GM18868 (cell line): ENCODE results near the gene PDXDC1.
"Not testable (repeated sequence)": the region's sequence is repeated elsewhere in the genome, so short reads cannot be mapped to it uniquely, and the experiment has no call there.

ENCODE experiments used
- ATAC-seq: cut with Tn5 transposase; IDR thresholded peaks from one replicate; pipeline ENCODE4 v1.9.1; 2021; ENCODE audit warnings: mild to moderate bottlenecking, moderate library complexity; ENCODE audit not compliant: unreplicated experiment

PDXDC1 gene

GRCh38 chr16:15130256-15130932 is 155.6 kb downstream of the PDXDC1 start:
- not testable (repeated sequence) for ATAC-seq

GRCh38 chr16:15130943-15131700 is 156.3 kb downstream of the PDXDC1 start:
- not testable (repeated sequence) for ATAC-seq

- ATAC-seq, result not testable (repeated sequence)
Observed at GRCh38 chr16:15132719-15133428, 158.0 kb downstream of the PDXDC1 start.

- not testable (repeated sequence) for ATAC-seq
Observed at GRCh38 chr16:15133554-15133953, 158.7 kb downstream of the PDXDC1 start.

GRCh38 chr16:15134752-15135482 is 160.1 kb downstream of the PDXDC1 start:
- ATAC-seq, result not testable (repeated sequence)

- not testable (repeated sequence) for ATAC-seq
Observed at GRCh38 chr16:15135483-15136360, 160.9 kb downstream of the PDXDC1 start.

GRCh38 chr16:15137514-15137913 is 162.7 kb downstream of the PDXDC1 start:
- not testable (repeated sequence) for ATAC-seq

GRCh38 chr16:15140444-15141365 is 165.9 kb downstream of the PDXDC1 start:
- not testable (repeated sequence) for ATAC-seq

GRCh38 chr16:15141586-15141985 is 166.8 kb downstream of the PDXDC1 start:
- no peak for ATAC-seq

GRCh38 chr16:15142107-15142890 is 167.5 kb downstream of the PDXDC1 start:
- ATAC-seq, result not testable (repeated sequence)

- ATAC-seq, result not testable (repeated sequence)
Observed at GRCh38 chr16:15142891-15143600, 168.2 kb downstream of the PDXDC1 start.

GRCh38 chr16:15143601-15144091 is 168.8 kb downstream of the PDXDC1 start:
- ATAC-seq, result not testable (repeated sequence)

GRCh38 chr16:15144092-15144631 is 169.3 kb downstream of the PDXDC1 start:
- not testable (repeated sequence) for ATAC-seq

GRCh38 chr16:15144781-15145417 is 170.1 kb downstream of the PDXDC1 start:
- not testable (repeated sequence) for ATAC-seq

- not testable (repeated sequence) for ATAC-seq
Observed at GRCh38 chr16:15145418-15146263, 170.8 kb downstream of the PDXDC1 start.
